ENCODE data around the gene RNASE7.
A peak's percentile ranks its signal among the peaks of the same experiment; 100 is the strongest.
"Not testable (repeated sequence)": the region's sequence is repeated elsewhere in the genome, so short reads cannot be mapped to it uniquely, and the experiment has no call there.

The RNASE7 gene

GRCh38 chr14:21023817-21024584 lies 18.2 kb upstream of the RNASE7 start:
- DNase-seq: peak; percentile 9

DNA sequence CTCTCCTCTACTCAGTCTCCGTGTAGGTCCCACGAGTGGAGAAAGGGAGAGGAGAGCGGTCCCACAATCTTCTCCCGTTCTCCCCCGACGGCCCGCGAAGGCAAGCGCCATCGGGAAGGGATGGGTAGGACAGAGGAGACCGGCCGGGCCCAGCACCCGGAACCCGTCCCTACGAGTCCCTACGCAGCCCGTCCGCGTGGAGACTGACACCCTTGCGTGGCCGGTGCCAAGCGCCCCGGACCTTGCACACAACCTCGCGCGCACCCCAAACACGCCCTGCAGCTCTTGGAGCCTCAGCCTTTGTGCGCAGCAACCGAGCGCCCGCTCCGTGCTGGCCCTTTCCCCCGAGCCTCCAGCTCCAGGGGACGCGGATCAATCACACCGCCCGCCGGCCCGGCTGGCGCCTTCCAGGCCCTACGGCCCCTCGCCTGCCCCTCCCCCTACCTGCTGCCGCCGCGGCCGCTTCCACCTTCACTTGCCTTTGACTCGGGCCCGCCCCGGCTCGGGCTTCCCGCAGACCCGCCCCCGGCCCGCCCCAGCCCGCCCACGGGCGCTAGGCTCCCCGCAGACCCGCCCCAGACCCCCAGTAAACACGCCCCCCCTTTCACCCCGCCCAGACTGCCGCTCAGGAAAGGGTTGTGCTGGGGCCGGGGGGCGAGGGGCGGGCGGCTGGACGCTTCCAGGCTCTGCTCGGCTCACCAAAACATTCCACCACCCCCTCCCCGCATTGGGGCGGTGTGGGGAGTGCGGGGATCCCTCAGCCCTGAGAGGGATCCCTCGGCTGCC lies 17.4 kb upstream of the RNASE7 start, which contains the start of gene NDRG2:
Gene NDRG2 (minus strand): TSS at position 477 of the 786 bp plus-strand sequence. CDS start 1,746 bp downstream, outside the sequence.
- DNase-seq: peak; percentile 68

GRCh38 chr14:21025371-21026273 lies 16.5 kb upstream of the RNASE7 start:
- no peak for DNase-seq

DNA sequence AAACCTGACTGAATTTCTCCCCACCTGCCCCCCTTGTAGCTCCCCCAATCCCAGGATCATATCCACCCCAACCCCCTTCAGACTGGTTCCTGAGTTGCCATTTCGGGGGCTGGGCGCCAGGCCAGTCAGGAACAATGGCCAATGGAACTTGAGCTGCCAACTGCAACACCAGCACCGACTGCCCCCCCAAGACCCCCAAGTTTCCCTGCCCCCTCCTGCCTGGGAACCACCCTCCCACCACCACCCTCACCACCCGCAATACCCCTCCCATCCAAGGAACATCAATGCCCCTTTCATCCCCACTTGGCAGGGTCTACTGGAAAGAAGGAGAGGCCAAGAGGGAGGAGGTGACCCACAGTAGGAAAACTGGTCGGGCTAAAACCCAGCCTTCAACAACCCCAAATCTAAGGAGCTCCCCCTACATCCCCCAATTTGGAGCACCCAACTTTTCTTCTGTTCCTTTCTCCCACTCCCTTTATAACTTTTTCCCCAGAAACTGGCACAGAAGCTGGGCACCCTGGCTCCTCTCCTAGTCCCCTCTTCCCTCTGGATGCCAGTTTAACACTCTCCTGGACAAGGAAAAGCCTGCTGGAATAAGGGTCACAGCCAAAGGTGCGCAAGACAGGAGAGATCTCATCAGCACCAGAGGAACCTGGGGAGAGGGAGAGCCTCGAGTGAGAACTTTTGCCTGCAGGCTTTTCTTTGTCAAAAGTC lies 15.7 kb upstream of the RNASE7 start:
- no peak for DNase-seq

- DNase-seq: no peak
These were observed 15.2 kb upstream of the RNASE7 start for GRCh38 chr14:21026988-21027315.

DNA sequence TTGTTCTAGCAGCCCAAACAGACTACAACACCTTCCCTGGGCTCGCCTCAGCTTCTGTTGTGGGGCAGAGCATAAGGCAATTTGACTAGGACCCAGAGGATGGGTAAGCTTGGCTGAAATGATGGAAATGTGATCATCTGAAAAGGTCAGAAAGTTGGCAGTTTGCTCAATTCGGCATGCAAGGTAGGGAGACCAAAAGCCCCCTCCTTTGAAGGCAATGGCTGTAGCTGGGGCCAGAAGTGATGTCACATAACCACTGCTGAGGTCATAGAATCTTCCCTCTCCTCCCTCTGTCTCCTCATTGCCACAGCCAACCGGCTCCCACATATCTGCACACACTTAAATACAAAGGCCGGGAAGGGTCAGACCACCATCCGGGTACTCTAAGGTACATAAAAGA lies 12.2 kb upstream of the RNASE7 start, which contains the start of gene TPPP2:
Gene TPPP2 (plus strand): TSS at position 301 of the 400 bp plus-strand sequence. CDS start 365 bp downstream, outside the sequence.
- DNase-seq: no peak

- DNase-seq: no peak
These were observed 11.6 kb upstream of the RNASE7 start for GRCh38 chr14:21030531-21030930.

DNA sequence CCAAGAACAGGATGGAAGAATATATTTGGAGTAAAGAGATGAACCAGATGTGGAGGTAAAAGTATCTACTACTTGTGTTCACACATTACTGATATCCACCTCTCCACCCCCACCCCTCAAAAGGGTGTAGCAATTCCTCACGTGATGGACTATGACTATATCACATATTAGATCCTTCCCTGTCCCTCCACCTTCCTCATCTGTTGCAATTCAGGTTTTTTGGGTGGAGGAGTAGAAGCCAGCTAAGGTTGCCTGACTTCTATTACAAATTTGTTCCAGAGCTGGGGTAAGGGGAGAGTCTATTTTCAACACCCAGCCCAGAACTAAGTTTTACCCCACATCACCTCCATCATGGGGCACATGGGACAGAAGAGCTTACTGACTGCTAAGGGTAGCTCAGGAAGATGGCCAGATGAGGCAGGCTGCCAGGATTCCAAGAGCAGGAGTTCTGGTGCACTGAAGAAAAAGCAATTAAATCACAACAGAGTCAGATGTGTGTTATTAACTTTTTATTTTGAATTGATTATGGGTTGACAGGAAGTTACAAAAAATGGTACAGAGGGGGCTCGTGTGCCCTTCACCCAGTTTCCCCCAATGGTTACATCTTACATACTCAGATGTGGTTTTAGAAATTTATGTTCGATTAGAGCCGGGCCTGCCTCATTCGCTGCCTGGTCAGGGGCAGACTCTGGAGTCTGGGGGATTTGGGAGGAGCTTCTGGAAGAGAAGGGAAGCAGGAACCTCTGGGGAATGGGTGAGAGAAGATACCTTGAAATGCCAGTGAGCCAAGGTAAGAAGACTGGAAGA lies 9.6 kb upstream of the RNASE7 start:
- no peak for DNase-seq

- no peak for DNase-seq
These were observed 8.9 kb upstream of the RNASE7 start for GRCh38 chr14:21033133-21033698.

DNA sequence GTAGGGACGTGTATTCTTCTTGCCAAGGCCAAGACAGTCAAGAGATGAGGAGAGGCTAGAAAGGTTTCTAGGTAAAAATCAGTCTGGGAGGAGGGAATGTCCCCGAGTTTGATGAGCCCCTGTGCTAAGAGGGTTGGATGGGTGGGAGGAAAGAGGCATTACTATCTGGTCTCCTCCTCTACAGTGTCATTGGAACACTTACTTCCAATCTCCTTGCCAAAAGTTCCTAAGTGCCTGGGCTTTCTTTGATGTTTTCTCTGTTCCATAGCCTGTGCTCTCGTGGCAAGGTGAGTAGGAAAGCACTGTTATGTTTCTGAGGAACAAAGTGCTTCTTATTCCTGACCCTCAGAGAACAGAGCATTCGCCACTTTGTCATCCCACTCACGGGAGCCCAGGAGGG lies 7.5 kb upstream of the RNASE7 start, which contains the start of gene RNASE13:
Gene RNASE13 (minus strand): TSS at position 101 of the 400 bp plus-strand sequence. CDS start 519 bp downstream, outside the sequence.
- DNase-seq: no peak

DNA sequence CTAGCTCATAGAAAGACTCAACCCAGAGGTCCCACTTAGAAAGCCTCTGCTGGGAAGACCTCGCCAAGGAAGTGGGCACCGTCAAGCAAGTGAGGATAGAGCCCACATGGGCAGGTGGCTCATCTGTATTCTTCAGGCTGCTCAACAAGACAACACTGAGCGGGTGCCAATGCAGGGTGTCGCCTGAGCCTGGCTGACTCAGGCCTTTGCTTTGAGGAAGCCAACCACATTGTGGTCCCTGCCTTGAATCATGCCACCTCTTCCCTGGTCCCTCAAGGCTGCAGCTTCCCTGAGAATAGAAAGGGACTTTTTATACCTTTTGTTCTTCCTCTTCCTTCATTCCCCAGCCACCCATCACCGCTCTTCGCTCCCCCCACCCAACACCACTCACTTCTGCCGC lies 5.4 kb upstream of the RNASE7 start:
- DNase-seq: no peak

GRCh38 chr14:21037156-21037555 lies 5.0 kb upstream of the RNASE7 start:
- DNase-seq: no peak

GRCh38 chr14:21038441-21039422 lies 3.4 kb upstream of the RNASE7 start:
- no peak for DNase-seq

DNA sequence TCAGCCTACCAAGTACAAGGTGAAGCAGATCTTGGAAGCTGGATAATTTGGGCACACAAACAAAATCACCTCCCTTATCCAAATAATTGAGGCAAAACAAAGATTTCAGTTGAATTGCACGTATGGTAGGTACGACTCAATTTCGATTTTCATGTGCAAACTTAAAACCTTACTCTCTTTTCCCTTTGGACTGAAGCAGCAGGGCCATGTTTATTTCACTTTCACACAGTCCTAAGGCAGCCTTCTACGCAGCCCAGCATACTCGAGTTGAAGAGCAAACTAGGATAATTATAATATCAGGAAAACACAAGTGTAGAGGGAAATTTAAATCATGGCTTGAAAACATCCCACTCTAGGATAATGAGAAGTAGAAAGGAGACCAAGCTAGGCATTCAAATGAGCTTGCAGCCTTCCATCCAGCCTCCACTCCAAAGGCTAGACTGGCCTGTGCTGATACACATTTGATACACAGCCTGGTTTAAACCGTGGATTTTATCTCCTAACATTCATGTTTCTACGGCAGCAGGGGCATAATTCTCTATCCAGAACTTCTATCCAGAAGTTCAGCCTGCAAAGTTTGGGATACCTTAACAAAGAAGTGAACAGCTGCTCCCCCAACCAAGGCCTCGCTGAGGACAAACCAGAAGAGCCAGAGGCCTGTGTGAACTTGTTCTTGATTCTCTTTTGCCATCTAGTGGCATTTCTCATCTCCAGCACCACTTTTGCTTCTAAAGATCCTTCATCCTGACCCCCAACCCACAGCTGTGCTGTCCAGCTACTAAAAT lies 2.4 kb upstream of the RNASE7 start:
- DNase-seq: peak; percentile 28

DNA sequence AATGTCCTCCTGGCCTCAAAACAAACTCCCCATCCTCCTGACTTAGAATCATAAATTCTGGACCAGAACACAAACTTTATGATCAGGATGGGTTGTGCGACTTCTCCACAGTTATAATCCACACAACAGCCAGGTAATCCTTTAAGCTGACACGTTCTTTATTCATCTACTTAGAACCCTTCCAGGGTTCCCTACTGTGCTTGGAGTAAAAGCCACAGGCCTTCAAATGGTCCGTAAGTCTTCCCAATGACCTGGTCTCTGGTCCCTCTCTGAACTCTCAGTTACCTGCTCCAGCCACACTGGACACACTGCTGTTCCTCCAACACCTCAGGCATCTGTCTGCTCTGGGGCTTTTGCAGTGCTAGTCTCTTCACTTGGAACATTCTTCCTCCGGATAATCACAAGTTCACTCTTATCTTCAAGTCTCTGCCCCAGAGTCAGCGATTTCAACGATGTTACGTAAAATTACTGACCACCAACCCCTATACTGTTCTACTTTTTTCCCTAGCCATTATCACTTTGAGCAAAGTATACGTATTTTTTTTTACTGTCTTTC lies 1.7 kb upstream of the RNASE7 start:
- no peak for DNase-seq

DNA sequence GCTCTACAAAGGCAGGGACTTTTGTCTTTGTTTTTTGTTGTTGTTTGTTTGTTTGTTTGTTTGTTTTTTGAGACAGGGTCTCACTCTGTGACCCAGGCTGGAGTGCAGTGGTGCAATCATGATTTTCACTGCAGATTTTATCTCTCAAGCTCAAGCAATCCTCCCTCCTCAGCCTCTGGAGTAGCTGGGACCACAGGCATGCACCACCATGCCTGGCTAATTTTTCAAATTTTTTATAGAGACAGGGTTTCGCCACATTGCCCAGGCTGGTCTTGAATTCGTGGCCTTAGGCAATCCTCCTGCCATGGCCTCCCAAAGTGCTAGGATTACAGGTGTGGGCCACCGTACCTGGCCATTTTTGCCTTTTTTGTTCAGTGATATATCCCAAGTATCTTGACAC lies 1.2 kb upstream of the RNASE7 start:
- DNase-seq: not testable (repeated sequence)

- no peak for DNase-seq
These were observed 756 bp downstream of the RNASE7 start for GRCh38 chr14:21042918-21043317.

DNA sequence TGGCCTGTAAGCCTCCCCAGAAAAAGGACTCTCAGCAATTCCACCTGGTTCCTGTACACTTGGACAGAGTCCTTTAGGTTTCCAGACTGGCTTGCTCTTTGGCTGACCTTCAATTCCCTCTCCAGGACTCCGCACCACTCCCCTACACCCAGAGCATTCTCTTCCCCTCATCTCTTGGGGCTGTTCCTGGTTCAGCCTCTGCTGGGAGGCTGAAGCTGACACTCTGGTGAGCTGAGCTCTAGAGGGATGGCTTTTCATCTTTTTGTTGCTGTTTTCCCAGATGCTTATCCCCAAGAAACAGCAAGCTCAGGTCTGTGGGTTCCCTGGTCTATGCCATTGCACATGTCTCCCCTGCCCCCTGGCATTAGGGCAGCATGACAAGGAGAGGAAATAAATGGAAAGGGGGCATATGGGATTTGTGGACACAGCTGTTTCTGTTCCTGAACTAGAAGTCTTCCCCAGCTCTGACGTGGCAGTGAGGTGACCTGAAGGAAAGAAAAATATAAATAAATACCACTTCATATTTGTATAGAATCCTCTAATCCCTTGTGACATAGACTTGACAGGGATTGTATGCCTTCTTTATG lies 1.3 kb downstream of the RNASE7 start:
- no peak for DNase-seq
